DND-41 (cell line): ENCODE results near the gene SPINK14.

ENCODE experiments used
- CTCF ChIP-seq: IDR thresholded peaks from 2 replicates; pipeline ENCODE4 v1.5.1; 2012; ENCODE audit warnings: borderline replicate concordance, low read length, moderate library complexity, mild to moderate bottlenecking; ENCODE audit not compliant: poor library complexity, severe bottlenecking; ENCODE audit errors: extremely low read depth
- EZH2 ChIP-seq: IDR thresholded peaks from 3 replicates; pipeline ENCODE4 v1.6.1; 2012; ENCODE audit warnings: borderline replicate concordance, low read depth, mild to moderate bottlenecking, moderate library complexity, low read length, inconsistent platforms; ENCODE audit not compliant: severe bottlenecking

- no peak for TF ChIP-seq CTCF
- no peak for TF ChIP-seq EZH2
Observed at GRCh38 chr5:148208226-148208625, 39.9 kb downstream of the SPINK14 start.
